GM18498 (cell line): ENCODE data around the gene TSHZ1.
"Not testable (repeated sequence)": the region's sequence is repeated elsewhere in the genome, so short reads cannot be mapped to it uniquely, and the experiment has no call there.

Source experiments
- ATAC-seq: cut with Tn5 transposase; IDR thresholded peaks from one replicate; pipeline ENCODE4 v1.9.1; 2021; ENCODE audit warnings: mild to moderate bottlenecking, moderate library complexity; ENCODE audit not compliant: unreplicated experiment

The TSHZ1 gene

GRCh38 chr18:75183524-75183923 is 27.1 kb upstream of the TSHZ1 start:
- ATAC-seq = no peak

- ATAC-seq = no peak
Measured at GRCh38 chr18:75183973-75184493, 26.6 kb upstream of the TSHZ1 start.

GRCh38 chr18:75185460-75185859 is 25.1 kb upstream of the TSHZ1 start:
- ATAC-seq = no peak

- not testable (repeated sequence) for ATAC-seq
Measured at GRCh38 chr18:75187702-75188101, 22.9 kb upstream of the TSHZ1 start.

GRCh38 chr18:75189696-75190095 is 20.9 kb upstream of the TSHZ1 start:
- ATAC-seq = no peak

GRCh38 chr18:75192899-75193298 is 17.7 kb upstream of the TSHZ1 start:
- ATAC-seq = no peak

- ATAC-seq = no peak
Measured at GRCh38 chr18:75198036-75198435, 12.6 kb upstream of the TSHZ1 start.

- no peak for ATAC-seq
Measured at GRCh38 chr18:75199327-75199726, 11.3 kb upstream of the TSHZ1 start.

- ATAC-seq = no peak
Measured at GRCh38 chr18:75200071-75200470, 10.5 kb upstream of the TSHZ1 start.

- ATAC-seq = no peak
Measured at GRCh38 chr18:75200605-75201280, 9.9 kb upstream of the TSHZ1 start.

- no peak for ATAC-seq
Measured at GRCh38 chr18:75201282-75202270, 9.0 kb upstream of the TSHZ1 start.

GRCh38 chr18:75202696-75203365 is 7.8 kb upstream of the TSHZ1 start:
- ATAC-seq = no peak

- ATAC-seq = no peak
Measured at GRCh38 chr18:75203416-75204268, 7.0 kb upstream of the TSHZ1 start.

GRCh38 chr18:75204269-75204731 is 6.3 kb upstream of the TSHZ1 start:
- no peak for ATAC-seq

- ATAC-seq = no peak
Measured at GRCh38 chr18:75204732-75205513, 5.7 kb upstream of the TSHZ1 start.

GRCh38 chr18:75205514-75206132 is 5.0 kb upstream of the TSHZ1 start:
- no peak for ATAC-seq

- ATAC-seq = no peak
Measured at GRCh38 chr18:75206452-75207309, 3.9 kb upstream of the TSHZ1 start.
